ENCODE results near the gene DNER.

DNA sequence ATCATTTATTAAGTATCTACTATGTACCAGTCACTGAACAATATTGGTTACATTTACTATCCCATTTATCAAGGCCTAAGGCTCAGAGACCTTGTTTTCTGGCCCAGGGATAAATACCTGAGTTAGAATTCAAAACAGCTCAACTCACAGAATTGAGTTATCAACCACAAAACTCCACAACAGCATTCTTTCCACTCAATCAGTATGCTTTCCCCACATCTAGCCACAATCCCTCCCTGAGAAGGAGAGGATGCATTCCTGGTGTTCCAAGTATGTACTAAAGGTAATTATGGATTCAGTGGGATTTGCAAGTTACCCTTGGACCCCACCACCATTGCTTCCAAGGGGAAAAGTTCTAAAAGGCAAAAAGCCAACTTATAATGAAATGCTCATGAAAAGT is 339.1 kb downstream of the DNER start:
- TF ChIP-seq, protein P1, sequence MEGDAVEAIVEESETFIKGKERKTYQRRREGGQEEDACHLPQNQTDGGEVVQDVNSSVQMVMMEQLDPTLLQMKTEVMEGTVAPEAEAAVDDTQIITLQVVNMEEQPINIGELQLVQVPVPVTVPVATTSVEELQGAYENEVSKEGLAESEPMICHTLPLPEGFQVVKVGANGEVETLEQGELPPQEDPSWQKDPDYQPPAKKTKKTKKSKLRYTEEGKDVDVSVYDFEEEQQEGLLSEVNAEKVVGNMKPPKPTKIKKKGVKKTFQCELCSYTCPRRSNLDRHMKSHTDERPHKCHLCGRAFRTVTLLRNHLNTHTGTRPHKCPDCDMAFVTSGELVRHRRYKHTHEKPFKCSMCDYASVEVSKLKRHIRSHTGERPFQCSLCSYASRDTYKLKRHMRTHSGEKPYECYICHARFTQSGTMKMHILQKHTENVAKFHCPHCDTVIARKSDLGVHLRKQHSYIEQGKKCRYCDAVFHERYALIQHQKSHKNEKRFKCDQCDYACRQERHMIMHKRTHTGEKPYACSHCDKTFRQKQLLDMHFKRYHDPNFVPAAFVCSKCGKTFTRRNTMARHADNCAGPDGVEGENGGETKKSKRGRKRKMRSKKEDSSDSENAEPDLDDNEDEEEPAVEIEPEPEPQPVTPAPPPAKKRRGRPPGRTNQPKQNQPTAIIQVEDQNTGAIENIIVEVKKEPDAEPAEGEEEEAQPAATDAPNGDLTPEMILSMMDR (IDR thresholded peaks at IDR 0.05), result no peak
- TF ChIP-seq RFX5 (IDR thresholded peaks at IDR 0.05; ENCODE audit: low read length) (no peak), EZH2phosphoT487 (IDR thresholded peaks at IDR 0.05; ENCODE audit: borderline replicate concordance, low read depth) (no peak), FOSL2 (IDR thresholded peaks at IDR 0.05; ENCODE audit: borderline replicate concordance, low read depth) (no peak), RAD21 (IDR thresholded peaks at IDR 0.05; ENCODE audit: low read length) (no peak), GABPA (IDR thresholded peaks at IDR 0.05; ENCODE audit: low read depth) (no peak), SIN3A (IDR thresholded peaks at IDR 0.05; ENCODE audit: borderline replicate concordance, low read depth, low read length) (no peak), RCOR1 (IDR thresholded peaks at IDR 0.05; ENCODE audit: low read length) (no peak), POLR2AphosphoS5 (IDR thresholded peaks at IDR 0.05; ENCODE audit: low read depth, low read length) (no peak), FOXJ3 (CRISPR knock-in tag; IDR thresholded peaks at IDR 0.05) (no peak), EP300 (IDR thresholded peaks at IDR 0.05; ENCODE audit: borderline replicate concordance in 1 of 2, low read depth in 1 of 2, low read length in 1 of 2) (no peak), ELF1 (IDR thresholded peaks at IDR 0.05) (no peak)
- TF ChIP-seq, protein P2, sequence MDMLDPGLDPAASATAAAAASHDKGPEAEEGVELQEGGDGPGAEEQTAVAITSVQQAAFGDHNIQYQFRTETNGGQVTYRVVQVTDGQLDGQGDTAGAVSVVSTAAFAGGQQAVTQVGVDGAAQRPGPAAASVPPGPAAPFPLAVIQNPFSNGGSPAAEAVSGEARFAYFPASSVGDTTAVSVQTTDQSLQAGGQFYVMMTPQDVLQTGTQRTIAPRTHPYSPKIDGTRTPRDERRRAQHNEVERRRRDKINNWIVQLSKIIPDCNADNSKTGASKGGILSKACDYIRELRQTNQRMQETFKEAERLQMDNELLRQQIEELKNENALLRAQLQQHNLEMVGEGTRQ (IDR thresholded peaks at IDR 0.05; ENCODE audit: borderline replicate concordance, low read depth, low read length), result no peak
- TF ChIP-seq, protein P3, sequence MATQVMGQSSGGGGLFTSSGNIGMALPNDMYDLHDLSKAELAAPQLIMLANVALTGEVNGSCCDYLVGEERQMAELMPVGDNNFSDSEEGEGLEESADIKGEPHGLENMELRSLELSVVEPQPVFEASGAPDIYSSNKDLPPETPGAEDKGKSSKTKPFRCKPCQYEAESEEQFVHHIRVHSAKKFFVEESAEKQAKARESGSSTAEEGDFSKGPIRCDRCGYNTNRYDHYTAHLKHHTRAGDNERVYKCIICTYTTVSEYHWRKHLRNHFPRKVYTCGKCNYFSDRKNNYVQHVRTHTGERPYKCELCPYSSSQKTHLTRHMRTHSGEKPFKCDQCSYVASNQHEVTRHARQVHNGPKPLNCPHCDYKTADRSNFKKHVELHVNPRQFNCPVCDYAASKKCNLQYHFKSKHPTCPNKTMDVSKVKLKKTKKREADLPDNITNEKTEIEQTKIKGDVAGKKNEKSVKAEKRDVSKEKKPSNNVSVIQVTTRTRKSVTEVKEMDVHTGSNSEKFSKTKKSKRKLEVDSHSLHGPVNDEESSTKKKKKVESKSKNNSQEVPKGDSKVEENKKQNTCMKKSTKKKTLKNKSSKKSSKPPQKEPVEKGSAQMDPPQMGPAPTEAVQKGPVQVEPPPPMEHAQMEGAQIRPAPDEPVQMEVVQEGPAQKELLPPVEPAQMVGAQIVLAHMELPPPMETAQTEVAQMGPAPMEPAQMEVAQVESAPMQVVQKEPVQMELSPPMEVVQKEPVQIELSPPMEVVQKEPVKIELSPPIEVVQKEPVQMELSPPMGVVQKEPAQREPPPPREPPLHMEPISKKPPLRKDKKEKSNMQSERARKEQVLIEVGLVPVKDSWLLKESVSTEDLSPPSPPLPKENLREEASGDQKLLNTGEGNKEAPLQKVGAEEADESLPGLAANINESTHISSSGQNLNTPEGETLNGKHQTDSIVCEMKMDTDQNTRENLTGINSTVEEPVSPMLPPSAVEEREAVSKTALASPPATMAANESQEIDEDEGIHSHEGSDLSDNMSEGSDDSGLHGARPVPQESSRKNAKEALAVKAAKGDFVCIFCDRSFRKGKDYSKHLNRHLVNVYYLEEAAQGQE (IDR thresholded peaks at IDR 0.05; ENCODE audit: low read depth, low read length), result no peak
